Measurements from ENCODE around the gene RPL9. TPM values are rescaled to one million over a fixed set of nuclear protein-coding genes. Genes with fewer than 3 reads are reported as not detected.
"Not testable (repeated sequence)": the region's sequence is repeated elsewhere in the genome, so short reads cannot be mapped to it uniquely, and the experiment has no call there.

RPL9 gene
- total RNA-seq, 1 experiment from 2014 or later = 1,657 TPM

DNA sequence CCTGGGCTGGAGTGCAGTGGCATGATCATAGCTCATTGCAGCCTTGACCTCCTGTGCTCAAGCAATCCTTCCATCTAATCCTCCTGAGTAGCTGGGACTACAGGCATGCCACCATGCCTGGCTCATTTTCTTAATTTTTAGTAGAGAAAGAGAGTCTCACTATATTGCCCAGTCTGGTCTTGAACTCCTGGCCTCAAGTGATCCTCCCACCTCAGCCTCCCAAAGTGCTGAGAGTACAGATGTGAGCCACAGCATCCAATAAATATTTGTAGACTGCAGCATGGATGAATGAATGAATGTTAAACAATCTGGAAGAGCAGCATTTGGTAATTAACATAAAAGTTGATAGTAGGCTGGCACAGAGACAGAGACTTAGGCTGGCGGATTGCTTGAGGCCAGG, 32.0 kb downstream of the RPL9 start:
- DNase-seq (ENCODE audit: low read depth, low spot score) = no peak
- Histone ChIP-seq H3K9me3 (ENCODE audit: control insufficient read depth in 1 of 2, insufficient read depth in 1 of 2, low read depth in 1 of 2, low read length in 2 of 2) (no peaks in the 10 kb centered on the region), H3K9ac (ENCODE audit: low read length) (no peak overlapping the region), H3K27ac (ENCODE audit: low read depth, low read length) (no peak overlapping the region), H4K20me1 (ENCODE audit: insufficient read depth) (no peaks in the 10 kb centered on the region), H3K4me3 (replicated peaks in 1 of 2; ENCODE audit: low read depth in 1 of 2, low read length in 2 of 2) (no peak overlapping the region), H3K27me3 (ENCODE audit: insufficient read depth, low read length) (no peaks in the 10 kb centered on the region), H3K4me2 (ENCODE audit: low read length) (no peak overlapping the region), H3K79me2 (ENCODE audit: insufficient read depth, low read length) (no peaks in the 10 kb centered on the region), H3K36me3 (ENCODE audit: control insufficient read depth in 1 of 2, insufficient read depth in 2 of 2, low read length in 2 of 2) (no peaks in the 10 kb centered on the region), H3K4me1 (ENCODE audit: control insufficient read depth in 1 of 2, insufficient read depth in 2 of 2, low read length in 2 of 2) (peaks cover 0 to 5% of the 10 kb centered on the region in 2 experiments; a peak in 2 of 4 replicates), H2AFZ (ENCODE audit: low read depth, low read length, poor library complexity, severe bottlenecking) (no peak overlapping the region), H3K9me2 (ENCODE audit: insufficient read depth) (no peaks in the 10 kb centered on the region)
- ATAC-seq = no peak
- RAD21 ChIA-PET (ENCODE audit: low non-redundant PET in 1 of 2, low total read pairs in 2 of 2, uncharacterized antibody in 2 of 2, unreplicated experiment in 2 of 2) = no interaction called here
- BruUV-seq (replicated peaks) = no TSS peak
- POLR2A ChIA-PET = no interaction called here
- CTCF ChIA-PET = no interaction called here
- intact Hi-C loops (cut with micrococcal nuclease) = no loop called here
- TF ChIP-seq, protein P1, sequence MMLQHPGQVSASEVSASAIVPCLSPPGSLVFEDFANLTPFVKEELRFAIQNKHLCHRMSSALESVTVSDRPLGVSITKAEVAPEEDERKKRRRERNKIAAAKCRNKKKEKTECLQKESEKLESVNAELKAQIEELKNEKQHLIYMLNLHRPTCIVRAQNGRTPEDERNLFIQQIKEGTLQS (IDR thresholded peaks at IDR 0.05) = no peak
- TF ChIP-seq POLR2AphosphoS5 (IDR thresholded peaks at IDR 0.05; ENCODE audit: low read depth, low read length) (no peak), TCF7L2 (IDR thresholded peaks at IDR 0.05; ENCODE audit: borderline replicate concordance, extremely low read depth, insufficient read depth, insufficient read length) (no peak), ZNF274 (IDR thresholded peaks at IDR 0.05; ENCODE audit: low read depth, low read length) (no peak), EZH2 (IDR thresholded peaks at IDR 0.05) (no peak), RAD21 (IDR thresholded peaks at IDR 0.05; ENCODE audit: low read depth) (no peak), MAX (IDR thresholded peaks at IDR 0.05) (no peak), CEBPB (IDR thresholded peaks at IDR 0.05; ENCODE audit: low read depth) (no peak), POLR2A (IDR thresholded peaks at IDR 0.05; ENCODE audit: borderline replicate concordance, extremely low read depth, insufficient read depth, insufficient read length) (no peak), EGR1 (IDR thresholded peaks at IDR 0.05; ENCODE audit: low read depth) (no peak), SRF (IDR thresholded peaks at IDR 0.05; ENCODE audit: low read depth) (no peak), YY1 (IDR thresholded peaks at IDR 0.05; ENCODE audit: extremely low read depth, insufficient replicate concordance, low read depth, low read length) (no peak), EZH2phosphoT487 (IDR thresholded peaks at IDR 0.05; ENCODE audit: borderline replicate concordance) (no peak), SP1 (IDR thresholded peaks at IDR 0.05; ENCODE audit: low read depth) (no peak), REST (IDR thresholded peaks at IDR 0.05; ENCODE audit: low read depth) (no peak), ZFX (IDR thresholded peaks at IDR 0.05) (no peak)

GRCh38 chr4:39425297-39425696, 33.4 kb downstream of the RPL9 start:
- DNase-seq (ENCODE audit: low read depth, low spot score); H3K9ac ChIP-seq (ENCODE audit: low read length); RAD21 ChIA-PET (ENCODE audit: low non-redundant PET in 1 of 2, low total read pairs in 2 of 2, uncharacterized antibody in 2 of 2, unreplicated experiment in 2 of 2); H3K27me3 ChIP-seq (ENCODE audit: insufficient read depth, low read length); H3K79me2 ChIP-seq (ENCODE audit: insufficient read depth, low read length); H3K4me1 ChIP-seq (ENCODE audit: control insufficient read depth in 1 of 2, insufficient read depth in 2 of 2, low read length in 2 of 2); ATAC-seq; H3K27ac ChIP-seq (ENCODE audit: low read depth, low read length); H3K4me3 ChIP-seq (replicated peaks in 1 of 2; ENCODE audit: low read depth in 1 of 2, low read length in 2 of 2); H3K4me2 ChIP-seq (ENCODE audit: low read length); BruUV-seq (replicated peaks); H4K20me1 ChIP-seq (ENCODE audit: insufficient read depth); H3K9me2 ChIP-seq (ENCODE audit: insufficient read depth); H2AFZ ChIP-seq (ENCODE audit: low read depth, low read length, poor library complexity, severe bottlenecking); intact Hi-C loops (cut with micrococcal nuclease); H3K9me3 ChIP-seq (ENCODE audit: control insufficient read depth in 1 of 2, insufficient read depth in 1 of 2, low read depth in 1 of 2, low read length in 2 of 2); H3K36me3 ChIP-seq (ENCODE audit: control insufficient read depth in 1 of 2, insufficient read depth in 2 of 2, low read length in 2 of 2); POLR2A ChIA-PET: not testable (repeated sequence)
- CTCF ChIA-PET = interaction anchor here (0.6 to 1.5 kb wide), 2 partner anchors 21 to 232 kb away, joined by 3 read pairs; no protein-coding TSS in a partner anchor

Measured in HCT116 (cell line).